Natural killer cell (primary cell): Measurements from ENCODE around the gene CYP3A7. TPM values are rescaled to one million over a fixed set of nuclear protein-coding genes. Genes with fewer than 3 reads are reported as not detected.
"Not testable (repeated sequence)": the region's sequence is repeated elsewhere in the genome, so short reads cannot be mapped to it uniquely, and the experiment has no call there.

Experiments
- ATAC-seq, 3 donors: fragments of 150-1000 bp in 2 of 3; fragments of 200-7000 bp in 1 of 3; cut with Tn5 transposase; 1 replicate in 1 of 3; 2 replicates in 2 of 3; pipeline ENCODE4 v1.10.0; 2021; ENCODE audit warnings: mild to moderate bottlenecking in 2 of 3, moderate library complexity in 2 of 3
- DNase-seq, 2 donors: peaks; one replicate each; pipeline versions ENCODE4 v3.0.0 to v3.0.0-alpha.2; 2013 to 2021; ENCODE audit warnings: mixed read lengths in 1 of 2
- H3K27ac ChIP-seq: one replicate; pipeline ENCODE4 v1.5.1; 2013; ENCODE audit warnings: mild to moderate bottlenecking, low read length
- H3K27me3 ChIP-seq: one replicate; pipeline ENCODE4 v1.6.1; 2013; ENCODE audit warnings: low read length; ENCODE audit not compliant: control insufficient read depth, insufficient read depth
- H3K36me3 ChIP-seq: one replicate; pipeline ENCODE4 v1.6.1; 2013; ENCODE audit warnings: low read length; ENCODE audit not compliant: control insufficient read depth, insufficient read depth
- H3K4me1 ChIP-seq: one replicate; pipeline ENCODE4 v1.6.1; 2013; ENCODE audit warnings: low read length; ENCODE audit not compliant: control insufficient read depth, insufficient read depth
- H3K4me3 ChIP-seq: one replicate; pipeline ENCODE4 v1.5.1; 2013; ENCODE audit warnings: low read length
- H3K9me3 ChIP-seq: one replicate; pipeline ENCODE4 v1.6.1; 2013; ENCODE audit warnings: low read length; ENCODE audit not compliant: control insufficient read depth, insufficient read depth
- H3K27ac Mint-ChIP-seq, 2 donors: one replicate each; pipeline ENCODE4 v1.8.0; 2022; ENCODE audit warnings: mild to moderate bottlenecking in 2 of 2, mixed read lengths in 2 of 2, moderate library complexity in 1 of 2
- H3K27me3 Mint-ChIP-seq, 2 donors: one replicate each; pipeline ENCODE4 v1.8.0; 2022; ENCODE audit warnings: low read depth in 2 of 2, mixed read lengths in 2 of 2
- H3K36me3 Mint-ChIP-seq: one replicate; pipeline ENCODE4 v1.8.0; 2022; ENCODE audit warnings: mixed read lengths
- H3K4me1 Mint-ChIP-seq, 2 donors: one replicate each; pipeline ENCODE4 v1.8.0; 2022; ENCODE audit warnings: mixed read lengths in 2 of 2
- H3K4me3 Mint-ChIP-seq: one replicate; pipeline ENCODE4 v1.8.0; 2022; ENCODE audit warnings: mild to moderate bottlenecking, moderate library complexity, mixed read lengths
- H3K9me3 Mint-ChIP-seq, 2 donors: one replicate each; pipeline ENCODE4 v1.8.0; 2022; ENCODE audit warnings: mixed read lengths in 2 of 2
- WGBS: methylation state at CpG from one replicate; pipeline ENCODE4 v1.1.7; 2013; ENCODE audit warnings: missing lambda C conversion rate; ENCODE audit not compliant: insufficient coverage; 5-methylcytosine and 5-hydroxymethylcytosine counted together
- intact Hi-C: fragments of 100-400 bp; cut with micrococcal nuclease; formaldehyde crosslinking; loops from one replicate; pipeline ENCODE4 v1.14.2; 2022
- total RNA-seq, 4 donors: library from RNA; stranded (reverse); fragments of 120-200 nt in 1 of 4; gene quantifications; one replicate each; pipeline versions ENCODE4 v1.2.3 to v1.2.4, GENCODE V29; 2013 to 2022
- TF ChIP-seq, protein P1 (sequence below): fragments of 200-600 bp; IDR thresholded peaks from one replicate; pipeline ENCODE4 v1.8.0; 2022; ENCODE audit warnings: antibody characterized with exemption

The CYP3A7 gene
- total RNA-seq, 3 donors from 2014 or later (not counting 1 experiment from before 2014, with no cell fraction given), result not detected

DNA sequence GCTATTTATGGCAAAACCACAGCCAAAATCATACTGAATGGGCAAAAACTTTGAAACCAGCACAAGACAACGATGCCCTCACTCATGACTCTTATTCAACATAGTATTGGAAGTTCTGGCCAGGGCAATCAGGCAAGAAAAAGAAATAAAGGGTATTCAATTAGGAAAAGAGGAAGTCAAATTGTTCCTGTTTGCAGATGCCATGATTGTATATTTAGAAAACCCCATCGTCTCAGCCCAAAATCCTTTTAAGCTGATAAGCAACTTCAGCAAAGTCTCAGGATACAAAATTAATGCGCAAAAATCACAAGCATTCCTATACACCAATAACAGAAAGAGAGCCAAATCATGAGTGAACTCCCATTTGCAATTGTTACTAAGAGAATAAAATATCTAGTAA is 10.4 kb upstream of the CYP3A7 start:
- H3K4me1 Mint-ChIP-seq, H3K27me3 ChIP-seq, H3K4me3 ChIP-seq, H3K27ac Mint-ChIP-seq, H3K9me3 ChIP-seq, H3K36me3 ChIP-seq, H3K27ac ChIP-seq, H3K9me3 Mint-ChIP-seq, H3K4me1 ChIP-seq, intact Hi-C loops, DNase-seq, H3K36me3 Mint-ChIP-seq, ATAC-seq, H3K4me3 Mint-ChIP-seq: not testable (repeated sequence)
- 57% methylated on average over 2 of the region's 3 CpGs for WGBS
- peaks cover 14 to 43% of the 10 kb centered on the region in 2 donors for H3K27me3 Mint-ChIP-seq

DNA sequence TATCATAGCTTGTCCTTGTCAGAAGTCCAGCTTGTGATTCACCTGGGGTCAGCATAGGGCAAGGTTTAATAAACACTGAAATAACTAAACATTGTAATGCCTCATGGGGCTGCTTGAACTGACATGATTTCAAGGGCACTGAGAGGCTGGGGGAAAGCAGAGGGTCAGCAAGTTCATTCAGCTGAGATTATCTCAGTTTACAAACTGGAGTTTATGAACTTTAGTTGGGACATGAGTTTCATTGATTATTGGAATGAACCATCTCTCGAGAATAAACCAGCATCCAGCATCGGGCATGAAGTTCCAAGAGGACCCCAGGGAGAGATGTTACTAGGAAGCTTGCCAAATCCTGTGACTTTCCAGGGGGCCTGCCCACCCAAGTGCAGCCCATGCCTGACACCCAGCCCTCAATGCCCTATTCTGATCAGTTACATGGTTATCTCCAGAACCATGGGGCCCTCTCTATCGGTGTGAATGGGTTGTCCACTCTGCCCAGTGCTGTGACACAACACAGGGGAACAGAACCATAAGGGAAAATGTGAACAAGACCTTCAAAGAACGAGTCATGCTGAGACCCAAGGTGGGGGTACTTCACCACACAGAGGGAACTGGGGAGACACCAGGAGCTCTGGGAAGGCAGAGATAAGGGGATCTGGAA is 7.9 kb upstream of the CYP3A7 start:
- H3K9me3 Mint-ChIP-seq, result peaks cover 0 to 2% of the 10 kb centered on the region in 2 donors
- Histone ChIP-seq H3K27me3 (no peaks in the 10 kb centered on the region), H3K9me3 (no peaks in the 10 kb centered on the region), H3K4me3 (no peak overlapping the region), H3K4me1 (no peaks in the 10 kb centered on the region), H3K27ac (no peak overlapping the region), H3K36me3 (no peaks in the 10 kb centered on the region)
- intact Hi-C loops, result no loop called here
- DNase-seq (no peak), ATAC-seq (no peak)
- peaks cover 0 to 5% of the 10 kb centered on the region in 2 donors for H3K4me1 Mint-ChIP-seq
- WGBS, result 91% methylated on average over 4 of the region's 4 CpGs
- no peak overlapping the region for H3K27ac Mint-ChIP-seq
- TF ChIP-seq, protein P1, sequence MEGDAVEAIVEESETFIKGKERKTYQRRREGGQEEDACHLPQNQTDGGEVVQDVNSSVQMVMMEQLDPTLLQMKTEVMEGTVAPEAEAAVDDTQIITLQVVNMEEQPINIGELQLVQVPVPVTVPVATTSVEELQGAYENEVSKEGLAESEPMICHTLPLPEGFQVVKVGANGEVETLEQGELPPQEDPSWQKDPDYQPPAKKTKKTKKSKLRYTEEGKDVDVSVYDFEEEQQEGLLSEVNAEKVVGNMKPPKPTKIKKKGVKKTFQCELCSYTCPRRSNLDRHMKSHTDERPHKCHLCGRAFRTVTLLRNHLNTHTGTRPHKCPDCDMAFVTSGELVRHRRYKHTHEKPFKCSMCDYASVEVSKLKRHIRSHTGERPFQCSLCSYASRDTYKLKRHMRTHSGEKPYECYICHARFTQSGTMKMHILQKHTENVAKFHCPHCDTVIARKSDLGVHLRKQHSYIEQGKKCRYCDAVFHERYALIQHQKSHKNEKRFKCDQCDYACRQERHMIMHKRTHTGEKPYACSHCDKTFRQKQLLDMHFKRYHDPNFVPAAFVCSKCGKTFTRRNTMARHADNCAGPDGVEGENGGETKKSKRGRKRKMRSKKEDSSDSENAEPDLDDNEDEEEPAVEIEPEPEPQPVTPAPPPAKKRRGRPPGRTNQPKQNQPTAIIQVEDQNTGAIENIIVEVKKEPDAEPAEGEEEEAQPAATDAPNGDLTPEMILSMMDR, result no peak
- H3K4me3 Mint-ChIP-seq, result no peak overlapping the region
- peaks cover 14 to 29% of the 10 kb centered on the region in 2 donors for H3K27me3 Mint-ChIP-seq
- H3K36me3 Mint-ChIP-seq, result peaks cover 8% of the 10 kb centered on the region

DNA sequence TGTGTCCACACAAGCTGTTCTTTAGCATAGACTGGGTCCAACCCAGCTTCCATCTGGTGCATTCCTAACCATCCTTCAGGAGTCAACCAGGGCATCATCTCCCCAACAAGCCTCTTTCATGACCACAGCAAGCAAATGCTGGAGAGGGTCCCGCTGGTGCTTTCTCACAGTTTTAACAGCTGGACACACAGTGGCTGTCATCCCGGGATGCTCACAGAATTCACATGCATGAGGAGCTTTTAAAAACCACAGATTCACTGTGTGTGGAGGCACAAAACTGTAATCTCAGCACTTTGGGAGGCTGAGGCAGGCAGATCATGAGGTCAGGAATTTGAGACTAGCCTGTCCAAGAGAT is 6.4 kb upstream of the CYP3A7 start:
- Histone ChIP-seq H3K27ac (no peak overlapping the region), H3K27me3 (no peaks in the 10 kb centered on the region), H3K36me3 (no peaks in the 10 kb centered on the region), H3K4me3 (no peak overlapping the region), H3K9me3 (no peaks in the 10 kb centered on the region), H3K4me1 (no peaks in the 10 kb centered on the region)
- Mint-ChIP-seq H3K9me3 (peaks cover 0 to 2% of the 10 kb centered on the region in 2 donors), H3K27me3 (peaks cover 14 to 29% of the 10 kb centered on the region in 2 donors), H3K27ac (no peak overlapping the region), H3K4me3 (no peak overlapping the region), H3K36me3 (peaks cover 8% of the 10 kb centered on the region), H3K4me1 (peaks cover 0 to 5% of the 10 kb centered on the region in 2 donors)
- TF ChIP-seq, protein P1, result no peak
- ATAC-seq (no peak), DNase-seq (no peak)
- 95% methylated on average over 2 of the region's 2 CpGs for WGBS
- intact Hi-C loops, result no loop called here

DNA sequence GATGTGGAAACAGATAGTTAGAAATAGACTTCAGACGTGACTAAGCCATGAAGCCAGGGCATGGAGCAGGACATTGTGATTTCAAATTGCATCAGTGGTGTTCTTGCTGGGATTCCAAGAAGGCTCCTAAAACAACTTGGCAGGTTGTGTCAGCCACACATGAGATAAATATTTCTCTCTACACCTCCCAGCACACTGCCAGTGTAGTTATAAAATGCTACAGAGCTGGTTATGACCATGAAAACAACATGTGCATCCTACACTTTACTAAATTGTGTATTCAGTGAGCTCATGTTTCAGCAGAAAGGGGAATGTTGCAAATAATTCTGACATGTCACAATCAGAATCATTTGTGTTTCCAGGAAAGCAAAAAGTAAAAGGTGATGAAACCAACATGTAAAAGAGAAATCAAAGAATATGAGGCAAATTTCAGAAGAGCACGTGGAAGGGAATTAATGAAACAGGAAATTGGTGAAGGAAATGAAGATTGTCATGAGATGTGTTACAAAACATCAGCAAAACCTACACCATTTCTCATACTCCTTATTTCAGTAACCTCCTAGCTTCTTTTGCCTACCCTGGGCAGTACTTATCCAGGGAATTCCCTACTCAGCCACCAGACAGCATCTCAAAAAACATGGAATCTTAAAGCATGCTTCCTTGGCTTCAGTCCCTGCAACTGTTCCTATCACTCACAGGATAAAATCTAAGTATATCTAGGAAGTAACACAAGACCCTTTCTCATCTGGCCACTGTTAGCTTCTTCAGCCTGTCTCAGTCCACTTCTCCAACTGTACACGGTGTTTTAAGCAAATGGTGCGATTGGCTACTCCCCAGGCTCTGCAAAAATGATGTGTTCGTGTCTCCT is 5.8 kb upstream of the CYP3A7 start:
- DNase-seq, result no peak
- Histone ChIP-seq H3K4me1 (no peaks in the 10 kb centered on the region), H3K9me3 (no peaks in the 10 kb centered on the region), H3K27ac (no peak overlapping the region), H3K4me3 (no peak overlapping the region), H3K27me3 (no peaks in the 10 kb centered on the region), H3K36me3 (no peaks in the 10 kb centered on the region)
- Mint-ChIP-seq H3K36me3 (peaks cover 8% of the 10 kb centered on the region), H3K4me1 (peaks cover 0 to 5% of the 10 kb centered on the region in 2 donors), H3K27me3 (peaks cover 14 to 24% of the 10 kb centered on the region in 2 donors), H3K4me3 (no peak overlapping the region), H3K9me3 (peaks cover 0 to 2% of the 10 kb centered on the region in 2 donors), H3K27ac (no peak overlapping the region)
- no peak for ATAC-seq
- TF ChIP-seq, protein P1, result no peak
- intact Hi-C loops, result no loop called here
- 92% methylated on average over 4 of the region's 5 CpGs for WGBS
